NT2/D1 (cell line): Measurements from ENCODE around the gene CFAP61.
"Not testable (repeated sequence)": the region's sequence is repeated elsewhere in the genome, so short reads cannot be mapped to it uniquely, and the experiment has no call there.

Experiments used
- DNase-seq: peaks from one replicate; pipeline ENCODE4 v3.0.0-alpha.2; 2011; ENCODE audit warnings: low read depth, low spot score
- H3K27me3 ChIP-seq: 2 replicates; pipeline ENCODE4 v1.6.0; 2011; ENCODE audit warnings: mild to moderate bottlenecking; ENCODE audit not compliant: insufficient read length, insufficient read depth
- H3K36me3 ChIP-seq: 2 replicates; pipeline ENCODE4 v1.6.1; 2011; ENCODE audit warnings: mild to moderate bottlenecking, low read length, mixed read lengths; ENCODE audit not compliant: insufficient read depth, insufficient read length
- H3K4me1 ChIP-seq: 2 replicates; pipeline ENCODE4 v1.5.1; 2011; ENCODE audit not compliant: insufficient read depth, insufficient read length
- H3K4me3 ChIP-seq: 2 replicates; pipeline ENCODE4 v1.5.1; 2011; ENCODE audit warnings: low read depth; ENCODE audit not compliant: insufficient read length
- H3K9ac ChIP-seq: 2 replicates; pipeline ENCODE4 v1.6.0; 2011; ENCODE audit warnings: low read depth; ENCODE audit not compliant: insufficient read length
- H3K9me3 ChIP-seq: 2 replicates; pipeline ENCODE4 v1.5.1; 2011; ENCODE audit warnings: mild to moderate bottlenecking, low read length; ENCODE audit not compliant: insufficient read depth
- SUZ12 ChIP-seq: IDR thresholded peaks from 2 replicates; pipeline ENCODE4 v1.6.1; 2011; ENCODE audit not compliant: insufficient read length, insufficient read depth; ENCODE audit errors: extremely low read depth
- YY1 ChIP-seq: IDR thresholded peaks from 2 replicates; pipeline ENCODE4 v1.6.1; 2011; ENCODE audit not compliant: insufficient read length, insufficient read depth
- ZNF274 ChIP-seq: IDR thresholded peaks from 2 replicates; pipeline ENCODE4 v1.6.1; 2011; ENCODE audit warnings: mild to moderate bottlenecking, low read depth, low read length

Gene CFAP61

DNA sequence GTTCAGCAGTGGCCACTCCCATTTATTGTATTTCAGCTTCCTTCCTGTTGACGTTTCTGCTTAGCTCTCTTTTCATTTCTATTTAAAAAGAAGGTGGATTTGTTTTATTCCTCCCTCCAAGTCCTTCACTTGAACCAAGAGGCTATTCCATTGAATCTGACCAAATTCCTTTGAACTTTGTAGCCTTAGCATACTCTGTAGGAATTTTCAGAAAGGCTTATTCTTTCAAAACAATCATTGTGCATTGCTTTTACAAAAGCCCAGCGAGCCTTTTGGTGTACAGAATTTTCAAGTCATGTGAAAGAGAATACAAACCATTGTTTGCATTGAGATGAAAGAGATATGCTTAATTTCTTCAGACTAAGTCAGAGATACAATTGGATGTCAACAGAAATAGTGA is 164.6 kb downstream of the CFAP61 start:
- TF ChIP-seq YY1 (no peak), ZNF274 (no peak), SUZ12 (no peak)
- Histone ChIP-seq H3K9ac (no peak overlapping the region), H3K4me1 (no peaks in the 10 kb centered on the region), H3K27me3 (no peaks in the 10 kb centered on the region), H3K36me3 (no peaks in the 10 kb centered on the region), H3K9me3 (peaks cover 10% of the 10 kb centered on the region; the same call in 1 of the 2 replicates), H3K4me3 (no peak overlapping the region)
- DNase-seq: no peak

- Histone ChIP-seq H3K4me3 (no peak overlapping the region), H3K9ac (no peak overlapping the region), H3K36me3 (no peaks in the 10 kb centered on the region), H3K9me3 (peaks cover 10% of the 10 kb centered on the region; the same call in 1 of the 2 replicates), H3K27me3 (no peaks in the 10 kb centered on the region), H3K4me1 (no peaks in the 10 kb centered on the region)
- peak; percentile 18 for DNase-seq
- TF ChIP-seq ZNF274 (no peak), YY1 (no peak), SUZ12 (no peak)
These were observed 165.3 kb downstream of the CFAP61 start for GRCh38 chr20:20217621-20218020.

GRCh38 chr20:20218106-20218505 is 165.8 kb downstream of the CFAP61 start:
- H3K4me3 ChIP-seq, H3K27me3 ChIP-seq, H3K9ac ChIP-seq, DNase-seq, H3K4me1 ChIP-seq, H3K36me3 ChIP-seq, H3K9me3 ChIP-seq: not testable (repeated sequence)

- no peak for TF ChIP-seq ZNF274
- TF ChIP-seq YY1: no peak
- TF ChIP-seq SUZ12: no peak
- Histone ChIP-seq H3K9ac (no peak overlapping the region), H3K4me3 (no peak overlapping the region)
These were observed 166.7 kb downstream of the CFAP61 start for GRCh38 chr20:20219016-20219415.

GRCh38 chr20:20220134-20220533 is 167.8 kb downstream of the CFAP61 start:
- Histone ChIP-seq H3K4me3 (no peak overlapping the region), H3K9me3 (peaks cover 10% of the 10 kb centered on the region; the same call in 1 of the 2 replicates), H3K27me3 (no peaks in the 10 kb centered on the region), H3K36me3 (no peaks in the 10 kb centered on the region), H3K9ac (no peak overlapping the region), H3K4me1 (no peaks in the 10 kb centered on the region)
- DNase-seq: no peak
- no peak for TF ChIP-seq SUZ12
- no peak for TF ChIP-seq ZNF274
- no peak for TF ChIP-seq YY1

More at GRCh38 chr20:20219016-20219415, 166.7 kb downstream of the CFAP61 start:
- no peaks in the 10 kb centered on the region for H3K27me3 ChIP-seq
- H3K4me1 ChIP-seq: no peaks in the 10 kb centered on the region
- no peak for DNase-seq
- H3K9me3 ChIP-seq: peaks cover 10% of the 10 kb centered on the region; the same call in 1 of the 2 replicates
- H3K36me3 ChIP-seq: no peaks in the 10 kb centered on the region

GRCh38 chr20:20223981-20224380 is 171.6 kb downstream of the CFAP61 start:
- Histone ChIP-seq H3K27me3 (no peaks in the 10 kb centered on the region), H3K36me3 (no peaks in the 10 kb centered on the region), H3K9me3 (peaks cover 7% of the 10 kb centered on the region; the same call in 1 of the 2 replicates), H3K9ac (no peak overlapping the region), H3K4me3 (no peak overlapping the region), H3K4me1 (no peaks in the 10 kb centered on the region)
- TF ChIP-seq ZNF274 (no peak), YY1 (no peak), SUZ12 (no peak)
- no peak for DNase-seq

- Histone ChIP-seq H3K36me3 (no peaks in the 10 kb centered on the region), H3K27me3 (no peaks in the 10 kb centered on the region), H3K4me3 (no peak overlapping the region), H3K9ac (no peak overlapping the region), H3K9me3 (peaks cover 7% of the 10 kb centered on the region; the same call in 1 of the 2 replicates), H3K4me1 (no peaks in the 10 kb centered on the region)
- TF ChIP-seq SUZ12 (no peak), ZNF274 (no peak), YY1 (no peak)
- DNase-seq: no peak
These were observed 172.5 kb downstream of the CFAP61 start for GRCh38 chr20:20224806-20225205.

- no peak overlapping the region for H3K4me3 ChIP-seq
- no peak for DNase-seq
- H3K9me3 ChIP-seq: peaks cover 7% of the 10 kb centered on the region; the same call in 1 of the 2 replicates
- no peaks in the 10 kb centered on the region for H3K27me3 ChIP-seq
- no peaks in the 10 kb centered on the region for H3K36me3 ChIP-seq
- H3K9ac ChIP-seq: no peak overlapping the region
- H3K4me1 ChIP-seq: no peaks in the 10 kb centered on the region
- TF ChIP-seq YY1: no peak
- no peak for TF ChIP-seq ZNF274
- no peak for TF ChIP-seq SUZ12
These were observed 173.2 kb downstream of the CFAP61 start for GRCh38 chr20:20225325-20226043.
